H1 (cell line): ENCODE results near the gene NDUFA1. TPM values are rescaled to one million over a fixed set of nuclear protein-coding genes. Genes with fewer than 3 reads are reported as not detected.
"Not testable (repeated sequence)": the region's sequence is repeated elsewhere in the genome, so short reads cannot be mapped to it uniquely, and the experiment has no call there.

Experiments
- CTCF ChIA-PET: fragments of 300-600 bp; sonication (Branson Sonifier 250); formaldehyde crosslinking; loops from one replicate; lab custom pipeline; 2021; ENCODE audit not compliant: partially characterized antibody; lab: Charles Lee
- POLR2A ChIA-PET: fragments of 300-600 bp; sonication (Branson Sonifier 250); formaldehyde crosslinking; loops from one replicate; lab custom pipeline; 2021; ENCODE audit warnings: inconsistent platforms; ENCODE audit not compliant: partially characterized antibody; lab: Charles Lee
- DNase-seq, 2 experiments: peaks; one replicate each; pipeline versions ENCODE4 v3.0.0 to v3.0.0-alpha.2; 2010 to 2022; ENCODE audit warnings: low spot score in 2 of 2, low read depth in 1 of 2, mixed read lengths in 1 of 2
- FAIRE-seq: peaks from 2 replicates; lab custom pipeline; 2011; peaks lifted over from hg19 to GRCh38; lab: Jason Lieb, UNC
- H2AFZ ChIP-seq: 2 replicates; pipeline ENCODE4 v1.8.1; 2012; ENCODE audit warnings: low read length, inconsistent platforms
- H2AK5ac ChIP-seq: 2 replicates; pipeline ENCODE4 v1.6.1; 2013; ENCODE audit warnings: low read depth, low read length
- H2BK120ac ChIP-seq: replicated peaks from 2 replicates; pipeline ENCODE3; 2013; ENCODE audit warnings: low read depth, low read length, inconsistent platforms
- H2BK12ac ChIP-seq: 2 replicates; pipeline ENCODE4 v1.6.1; 2013; ENCODE audit warnings: low read depth, low read length
- H2BK15ac ChIP-seq: 2 replicates; pipeline ENCODE4 v1.6.1; 2013; ENCODE audit warnings: low read length
- H2BK20ac ChIP-seq: 2 replicates; pipeline ENCODE4 v1.6.1; 2013; ENCODE audit warnings: low read length
- H2BK5ac ChIP-seq: 2 replicates; pipeline ENCODE4 v1.6.1; 2013; ENCODE audit warnings: low read depth, low read length
- H3K14ac ChIP-seq: 2 replicates; pipeline ENCODE4 v1.6.1; 2013; ENCODE audit warnings: inconsistent platforms; ENCODE audit not compliant: insufficient read length
- H3K18ac ChIP-seq: 2 replicates; pipeline ENCODE4 v1.6.1; 2013; ENCODE audit warnings: low read length; ENCODE audit errors: extremely low read depth
- H3K23ac ChIP-seq: 2 replicates; pipeline ENCODE4 v1.6.1; 2013; ENCODE audit warnings: inconsistent platforms; ENCODE audit not compliant: insufficient read length
- H3K23me2 ChIP-seq: 2 replicates; pipeline ENCODE4 v1.6.1; 2013; ENCODE audit warnings: low read depth, low read length
- H3K27ac ChIP-seq: 2 replicates; pipeline ENCODE4 v1.6.1; 2011; ENCODE audit warnings: low read depth, low read length, inconsistent platforms
- H3K27me3 ChIP-seq, 4 experiments: replicated peaks in 1 of 4; 1 replicate in 1 of 4; 2 replicates in 3 of 4; pipeline versions ENCODE4 v1.6.1 to v1.8.1; 2011 to 2013; ENCODE audit warnings: low read length in 3 of 4, mild to moderate bottlenecking in 3 of 4, inconsistent platforms in 2 of 4, mixed read lengths in 2 of 4, moderate library complexity in 1 of 4; ENCODE audit not compliant: control insufficient read depth in 3 of 4, insufficient read depth in 3 of 4; ENCODE audit errors: extremely low read depth in 1 of 4
- H3K36me3 ChIP-seq, 4 experiments: 2 replicates each; pipeline versions ENCODE4 v1.6.1 to v1.8.1; 2011 to 2013; ENCODE audit warnings: mild to moderate bottlenecking in 4 of 4, low read length in 3 of 4, moderate library complexity in 2 of 4, control low read depth in 1 of 4, inconsistent platforms in 1 of 4; ENCODE audit not compliant: insufficient read depth in 4 of 4, control insufficient read depth in 2 of 4
- H3K4ac ChIP-seq: replicated peaks from 2 replicates; pipeline ENCODE3; 2013; ENCODE audit warnings: low read length, low read depth, mixed read lengths, inconsistent platforms; ENCODE audit not compliant: insufficient read length
- H3K4me1 ChIP-seq, 4 experiments: replicated peaks in 1 of 4; 1 replicate in 1 of 4; 2 replicates in 3 of 4; pipeline versions ENCODE4 v1.6.1 to v1.8.1; 2011 to 2013; ENCODE audit warnings: low read length in 3 of 4, inconsistent platforms in 2 of 4, mixed read lengths in 1 of 4; ENCODE audit not compliant: insufficient read depth in 4 of 4, control insufficient read depth in 3 of 4
- H3K4me2 ChIP-seq, 2 experiments: 2 replicates each; pipeline versions ENCODE4 v1.6.1 to v1.8.1; 2011 to 2013; ENCODE audit warnings: low read depth in 2 of 2, low read length in 2 of 2, control low read depth in 1 of 2, inconsistent platforms in 1 of 2, mild to moderate bottlenecking in 1 of 2; ENCODE audit not compliant: insufficient read depth in 1 of 2
- H3K4me3 ChIP-seq, 4 experiments: fragments of 200-600, 300-600 bp in 1 of 4; sonication (generic), shearing (Covaris generic), sonication (Bioruptor Twin) in 1 of 4; 2 replicates each; pipeline versions ENCODE4 v1.5.1 to v1.8.1; 2011 to 2016; ENCODE audit warnings: low read length in 4 of 4, low read depth in 3 of 4, control low read depth in 2 of 4, inconsistent platforms in 2 of 4, mild to moderate bottlenecking in 2 of 4, mixed read lengths in 1 of 4, moderate library complexity in 1 of 4; ENCODE audit not compliant: insufficient read depth in 2 of 4; ENCODE audit errors: extremely low read depth in 1 of 4
- H3K56ac ChIP-seq: replicated peaks from 2 replicates; pipeline ENCODE3; 2013; ENCODE audit warnings: low read depth, mild to moderate bottlenecking, mixed read lengths, low read length, inconsistent platforms; ENCODE audit not compliant: insufficient read length
- H3K79me1 ChIP-seq: 2 replicates; pipeline ENCODE4 v1.6.1; 2013; ENCODE audit warnings: low read depth, low read length, control low read depth
- H3K79me2 ChIP-seq, 2 experiments: 2 replicates each; pipeline versions ENCODE4 v1.6.1 to v1.8.1; 2012 to 2013; ENCODE audit warnings: low read length in 2 of 2, mild to moderate bottlenecking in 2 of 2, inconsistent platforms in 1 of 2; ENCODE audit not compliant: insufficient read depth in 2 of 2, control insufficient read depth in 1 of 2
- H3K9ac ChIP-seq, 4 experiments: replicated peaks in 1 of 4; 1 replicate in 1 of 4; 2 replicates in 3 of 4; pipeline versions ENCODE4 v1.6.1 to v1.8.1; 2011 to 2013; ENCODE audit warnings: low read depth in 3 of 4, low read length in 3 of 4, control low read depth in 2 of 4, mild to moderate bottlenecking in 2 of 4, moderate library complexity in 2 of 4, inconsistent platforms in 1 of 4; ENCODE audit errors: extremely low read depth in 1 of 4
- H3K9me3 ChIP-seq, 2 experiments: 2 replicates each; pipeline versions ENCODE4 v1.6.1 to v1.8.1; 2012 to 2013; ENCODE audit warnings: mild to moderate bottlenecking in 2 of 2, moderate library complexity in 2 of 2, control low read depth in 1 of 2, inconsistent platforms in 1 of 2, low read depth in 1 of 2, low read length in 1 of 2, mixed read lengths in 1 of 2; ENCODE audit not compliant: insufficient read depth in 2 of 2
- H4K20me1 ChIP-seq, 2 experiments: replicated peaks in 1 of 2; 2 replicates each; pipeline versions ENCODE3 to v1.8.1; 2011 to 2013; ENCODE audit warnings: inconsistent platforms in 2 of 2, low read length in 2 of 2, mild to moderate bottlenecking in 1 of 2; ENCODE audit not compliant: insufficient read depth in 2 of 2, control insufficient read depth in 1 of 2
- H4K5ac ChIP-seq: 2 replicates; pipeline ENCODE4 v1.6.1; 2013; ENCODE audit warnings: low read length, low read depth, mixed read lengths, inconsistent platforms; ENCODE audit not compliant: insufficient read length
- H4K8ac ChIP-seq: 2 replicates; pipeline ENCODE4 v1.8.0; 2013; ENCODE audit warnings: mild to moderate bottlenecking, moderate library complexity, low read length, inconsistent platforms; ENCODE audit not compliant: insufficient read depth; ENCODE audit errors: extremely low read depth
- H4K91ac ChIP-seq: replicated peaks from 2 replicates; pipeline ENCODE3; 2013; ENCODE audit warnings: low read length, mixed read lengths, inconsistent platforms; ENCODE audit not compliant: insufficient read length
- WGBS, 2 experiments: shearing (Covaris generic) in 1 of 2; methylation state at CpG; one replicate each; pipeline versions ENCODE4 v1.1.6 to v1.1.7; 2013 to 2015; ENCODE audit warnings: low lambda C conversion rate in 2 of 2, mixed read lengths in 2 of 2, inconsistent platforms in 1 of 2, low coverage in 1 of 2, missing lambda C conversion rate in 1 of 2; ENCODE audit not compliant: insufficient replicate concordance in 2 of 2, insufficient coverage in 1 of 2, insufficient read length in 1 of 2; ENCODE audit errors: extremely low coverage in 1 of 2, missing lambda C conversion rate in 1 of 2; 5-methylcytosine and 5-hydroxymethylcytosine counted together
- polyA plus RNA-seq, 7 experiments: library from polyadenylated mRNA; depleted of rRNA in 3 of 7; stranded (reverse) in 5 of 7; unstranded in 2 of 7; fragments of >200 nt in 5 of 7; fragments of 200-250 nt in 2 of 7; gene quantifications; 1 replicate in 5 of 7; 2 replicates in 1 of 7; 4 replicates in 1 of 7; pipeline versions ENCODE4 v1.2.1 to v1.2.3, GENCODE V29; 2011 to 2013; ENCODE audit warnings: missing spikeins in 2 of 7, mixed read lengths in 2 of 7
- total RNA-seq: library from RNA; stranded (reverse); fragmentation: NEBNext Ultra II Directional; extraction: Animal tissue kit (Norgen Biotek cat#: 25700); gene quantifications from 2 replicates; pipeline ENCODE4 v1.2.1, GENCODE V29; 2021

NDUFA1 gene
- total and polyA plus RNA-seq, 2 of the 8 experiments (the other 6 are each of a cell fraction or from before 2014, with no cell fraction given) = 65.6 to 69.7 TPM

- H4K20me1 ChIP-seq, H3K18ac ChIP-seq, H2BK120ac ChIP-seq, H3K23me2 ChIP-seq, H3K79me1 ChIP-seq, H3K4ac ChIP-seq, H2BK12ac ChIP-seq, H4K91ac ChIP-seq, H2BK5ac ChIP-seq, H3K4me3 ChIP-seq, H4K8ac ChIP-seq, H3K79me2 ChIP-seq, DNase-seq, H4K5ac ChIP-seq, H3K9me3 ChIP-seq, H3K4me2 ChIP-seq, FAIRE-seq, H3K14ac ChIP-seq, H3K9ac ChIP-seq, H2AFZ ChIP-seq, H3K4me1 ChIP-seq, H3K23ac ChIP-seq, H3K27me3 ChIP-seq, H2BK20ac ChIP-seq, H3K36me3 ChIP-seq, H3K56ac ChIP-seq, H3K27ac ChIP-seq, CTCF ChIA-PET, H2AK5ac ChIP-seq, H2BK15ac ChIP-seq: not testable (repeated sequence)
- 100% methylated on average over 1 of the region's 5 CpGs; no CpG with 5 or more reads in 1 of the 2 experiments for WGBS, 2 experiments
- POLR2A ChIA-PET = interaction anchor here (1.5 to 1.8 kb wide), 3 partner anchors 10 to 33 kb away, joined by 3 to 4 read pairs (median 4); no protein-coding TSS in a partner anchor
Observed at GRCh38 chrX:119824221-119824620, 47.4 kb upstream of the NDUFA1 start.
